ENCODE results near the gene IL31RA.

The IL31RA gene

GRCh38 chr5:55847837-55848236 is 3.3 kb upstream of the IL31RA start:
- Histone ChIP-seq H3K9ac (ENCODE audit: low read length) (no peak overlapping the region), H3K23ac (ENCODE audit: low read length) (no peak overlapping the region), H3K79me2 (ENCODE audit: control insufficient read depth, insufficient read depth, low read length, poor library complexity) (no peaks in the 10 kb centered on the region), H3K9me3 (ENCODE audit: insufficient read depth, low read depth, low read length) (no peaks in the 10 kb centered on the region), H2BK5ac (ENCODE audit: low read depth, low read length, poor library complexity) (no peak overlapping the region), H4K12ac (ENCODE audit: low read depth, low read length) (no peak overlapping the region), H2AK5ac (ENCODE audit: low read length) (no peak overlapping the region), H3K4me3 (ENCODE audit: low read depth, low read length) (no peak overlapping the region), H2AFZ (ENCODE audit: insufficient read depth, low read length, poor library complexity) (no peak overlapping the region), H4K8ac (ENCODE audit: low read depth, low read length) (no peak overlapping the region), H3K14ac (ENCODE audit: low read length) (no peak overlapping the region), H3K79me1 (ENCODE audit: low read length) (peaks cover 3% of the 10 kb centered on the region), H3K4me2 (ENCODE audit: low read length) (no peak overlapping the region), H3K4me1 (ENCODE audit: control insufficient read depth in 1 of 2, insufficient read depth in 2 of 2, low read length in 2 of 2) (peaks cover 3 to 4% of the 10 kb centered on the region in 2 experiments), H3K36me3 (ENCODE audit: control insufficient read depth in 1 of 2, insufficient read depth in 2 of 2, low read length in 2 of 2) (no peaks in the 10 kb centered on the region), H3K27ac (ENCODE audit: low read depth, low read length) (no peak overlapping the region), H2BK120ac (ENCODE audit: insufficient read depth, low read length, poor library complexity) (no peak overlapping the region), H3K27me3 (ENCODE audit: insufficient read depth, low read length) (no peaks in the 10 kb centered on the region), H2BK12ac (ENCODE audit: low read length) (no peak overlapping the region), H3K4ac (ENCODE audit: low read depth, low read length) (no peak overlapping the region), H4K91ac (ENCODE audit: low read depth, low read length) (no peak overlapping the region), H3K18ac (ENCODE audit: low read length) (no peak overlapping the region)
- DNase-seq = peak in 1 of 2 donors; percentile 32
- WGBS (ENCODE audit: extremely low coverage, insufficient coverage, insufficient read length) = no CpG with 5 or more reads among the region's 1 CpG

GRCh38 chr5:55848783-55849182 is 2.4 kb upstream of the IL31RA start:
- no CpG with 5 or more reads among the region's 2 CpGs for WGBS (ENCODE audit: extremely low coverage, insufficient coverage, insufficient read length)
- H3K18ac ChIP-seq (ENCODE audit: low read length) = no peak overlapping the region
- no peaks in the 10 kb centered on the region for H3K79me2 ChIP-seq (ENCODE audit: control insufficient read depth, insufficient read depth, low read length, poor library complexity)
- H3K4ac ChIP-seq (ENCODE audit: low read depth, low read length) = no peak overlapping the region
- no peak overlapping the region for H3K23ac ChIP-seq (ENCODE audit: low read length)
- no peak overlapping the region for H2AFZ ChIP-seq (ENCODE audit: insufficient read depth, low read length, poor library complexity)
- H3K14ac ChIP-seq (ENCODE audit: low read length) = no peak overlapping the region
- H4K8ac ChIP-seq (ENCODE audit: low read depth, low read length) = no peak overlapping the region
- peaks cover 3% of the 10 kb centered on the region for H3K79me1 ChIP-seq (ENCODE audit: low read length)
- peaks cover 3 to 4% of the 10 kb centered on the region in 2 experiments for H3K4me1 ChIP-seq (ENCODE audit: control insufficient read depth in 1 of 2, insufficient read depth in 2 of 2, low read length in 2 of 2)
- H4K91ac ChIP-seq (ENCODE audit: low read depth, low read length) = no peak overlapping the region
- no peak overlapping the region for H3K4me2 ChIP-seq (ENCODE audit: low read length)
- no peak for DNase-seq
- H2BK120ac ChIP-seq (ENCODE audit: insufficient read depth, low read length, poor library complexity) = no peak overlapping the region
- H3K36me3 ChIP-seq (ENCODE audit: control insufficient read depth in 1 of 2, insufficient read depth in 2 of 2, low read length in 2 of 2) = no peaks in the 10 kb centered on the region
- H3K4me3 ChIP-seq (ENCODE audit: low read depth, low read length) = no peak overlapping the region
- H3K9me3 ChIP-seq (ENCODE audit: insufficient read depth, low read depth, low read length) = no peaks in the 10 kb centered on the region
- H3K9ac ChIP-seq (ENCODE audit: low read length) = no peak overlapping the region
- no peak overlapping the region for H2AK5ac ChIP-seq (ENCODE audit: low read length)
- H3K27me3 ChIP-seq (ENCODE audit: insufficient read depth, low read length) = no peaks in the 10 kb centered on the region
- no peak overlapping the region for H2BK12ac ChIP-seq (ENCODE audit: low read length)
- H3K27ac ChIP-seq (ENCODE audit: low read depth, low read length) = no peak overlapping the region
- H2BK5ac ChIP-seq (ENCODE audit: low read depth, low read length, poor library complexity) = no peak overlapping the region
- no peak overlapping the region for H4K12ac ChIP-seq (ENCODE audit: low read depth, low read length)

- no peaks in the 10 kb centered on the region for H3K36me3 ChIP-seq (ENCODE audit: control insufficient read depth in 1 of 2, insufficient read depth in 2 of 2, low read length in 2 of 2)
- H3K9ac ChIP-seq (ENCODE audit: low read length) = no peak overlapping the region
- H3K4me3 ChIP-seq (ENCODE audit: low read depth, low read length) = no peak overlapping the region
- H3K9me3 ChIP-seq (ENCODE audit: insufficient read depth, low read depth, low read length) = no peaks in the 10 kb centered on the region
- peaks cover 3% of the 10 kb centered on the region for H3K79me1 ChIP-seq (ENCODE audit: low read length)
- H2BK5ac ChIP-seq (ENCODE audit: low read depth, low read length, poor library complexity) = no peak overlapping the region
- no peak overlapping the region for H2BK120ac ChIP-seq (ENCODE audit: insufficient read depth, low read length, poor library complexity)
- H3K23ac ChIP-seq (ENCODE audit: low read length) = no peak overlapping the region
- no peak overlapping the region for H2AK5ac ChIP-seq (ENCODE audit: low read length)
- no peak overlapping the region for H4K91ac ChIP-seq (ENCODE audit: low read depth, low read length)
- no peak overlapping the region for H3K27ac ChIP-seq (ENCODE audit: low read depth, low read length)
- H3K14ac ChIP-seq (ENCODE audit: low read length) = no peak overlapping the region
- no CpG with 5 or more reads among the region's 2 CpGs for WGBS (ENCODE audit: extremely low coverage, insufficient coverage, insufficient read length)
- no peak overlapping the region for H3K18ac ChIP-seq (ENCODE audit: low read length)
- peaks cover 3 to 4% of the 10 kb centered on the region in 2 experiments for H3K4me1 ChIP-seq (ENCODE audit: control insufficient read depth in 1 of 2, insufficient read depth in 2 of 2, low read length in 2 of 2)
- H3K79me2 ChIP-seq (ENCODE audit: control insufficient read depth, insufficient read depth, low read length, poor library complexity) = no peaks in the 10 kb centered on the region
- no peak overlapping the region for H3K4me2 ChIP-seq (ENCODE audit: low read length)
- no peaks in the 10 kb centered on the region for H3K27me3 ChIP-seq (ENCODE audit: insufficient read depth, low read length)
- H3K4ac ChIP-seq (ENCODE audit: low read depth, low read length) = no peak overlapping the region
- no peak overlapping the region for H2BK12ac ChIP-seq (ENCODE audit: low read length)
- no peak for DNase-seq
- H4K8ac ChIP-seq (ENCODE audit: low read depth, low read length) = no peak overlapping the region
- no peak overlapping the region for H4K12ac ChIP-seq (ENCODE audit: low read depth, low read length)
- no peak overlapping the region for H2AFZ ChIP-seq (ENCODE audit: insufficient read depth, low read length, poor library complexity)
These were observed 470 bp downstream of the IL31RA start for GRCh38 chr5:55851675-55851979.

- H3K9ac ChIP-seq (ENCODE audit: low read length) = no peak overlapping the region
- H3K9me3 ChIP-seq (ENCODE audit: insufficient read depth, low read depth, low read length) = no peaks in the 10 kb centered on the region
- no peak overlapping the region for H3K23ac ChIP-seq (ENCODE audit: low read length)
- no CpG with 5 or more reads among the region's 3 CpGs for WGBS (ENCODE audit: extremely low coverage, insufficient coverage, insufficient read length)
- no peaks in the 10 kb centered on the region for H3K36me3 ChIP-seq (ENCODE audit: control insufficient read depth in 1 of 2, insufficient read depth in 2 of 2, low read length in 2 of 2)
- H3K4ac ChIP-seq (ENCODE audit: low read depth, low read length) = no peak overlapping the region
- no peak overlapping the region for H2BK120ac ChIP-seq (ENCODE audit: insufficient read depth, low read length, poor library complexity)
- no peak overlapping the region for H3K4me3 ChIP-seq (ENCODE audit: low read depth, low read length)
- H2AK5ac ChIP-seq (ENCODE audit: low read length) = no peak overlapping the region
- peaks cover 3 to 4% of the 10 kb centered on the region in 2 experiments for H3K4me1 ChIP-seq (ENCODE audit: control insufficient read depth in 1 of 2, insufficient read depth in 2 of 2, low read length in 2 of 2)
- H4K91ac ChIP-seq (ENCODE audit: low read depth, low read length) = no peak overlapping the region
- H3K4me2 ChIP-seq (ENCODE audit: low read length) = no peak overlapping the region
- H3K79me1 ChIP-seq (ENCODE audit: low read length) = peaks cover 3% of the 10 kb centered on the region
- no peak overlapping the region for H2AFZ ChIP-seq (ENCODE audit: insufficient read depth, low read length, poor library complexity)
- H4K8ac ChIP-seq (ENCODE audit: low read depth, low read length) = no peak overlapping the region
- no peak overlapping the region for H3K18ac ChIP-seq (ENCODE audit: low read length)
- H2BK12ac ChIP-seq (ENCODE audit: low read length) = no peak overlapping the region
- no peak overlapping the region for H4K12ac ChIP-seq (ENCODE audit: low read depth, low read length)
- no peak overlapping the region for H3K14ac ChIP-seq (ENCODE audit: low read length)
- H2BK5ac ChIP-seq (ENCODE audit: low read depth, low read length, poor library complexity) = no peak overlapping the region
- no peak overlapping the region for H3K27ac ChIP-seq (ENCODE audit: low read depth, low read length)
- no peaks in the 10 kb centered on the region for H3K27me3 ChIP-seq (ENCODE audit: insufficient read depth, low read length)
- H3K79me2 ChIP-seq (ENCODE audit: control insufficient read depth, insufficient read depth, low read length, poor library complexity) = no peaks in the 10 kb centered on the region
- no peak for DNase-seq
These were observed 1.3 kb downstream of the IL31RA start for GRCh38 chr5:55852503-55852902.

Measured in trophoblast cell (in vitro differentiated cells and primary cell).